Measurements from ENCODE around the gene SYNJ2.

SYNJ2 gene

DNA sequence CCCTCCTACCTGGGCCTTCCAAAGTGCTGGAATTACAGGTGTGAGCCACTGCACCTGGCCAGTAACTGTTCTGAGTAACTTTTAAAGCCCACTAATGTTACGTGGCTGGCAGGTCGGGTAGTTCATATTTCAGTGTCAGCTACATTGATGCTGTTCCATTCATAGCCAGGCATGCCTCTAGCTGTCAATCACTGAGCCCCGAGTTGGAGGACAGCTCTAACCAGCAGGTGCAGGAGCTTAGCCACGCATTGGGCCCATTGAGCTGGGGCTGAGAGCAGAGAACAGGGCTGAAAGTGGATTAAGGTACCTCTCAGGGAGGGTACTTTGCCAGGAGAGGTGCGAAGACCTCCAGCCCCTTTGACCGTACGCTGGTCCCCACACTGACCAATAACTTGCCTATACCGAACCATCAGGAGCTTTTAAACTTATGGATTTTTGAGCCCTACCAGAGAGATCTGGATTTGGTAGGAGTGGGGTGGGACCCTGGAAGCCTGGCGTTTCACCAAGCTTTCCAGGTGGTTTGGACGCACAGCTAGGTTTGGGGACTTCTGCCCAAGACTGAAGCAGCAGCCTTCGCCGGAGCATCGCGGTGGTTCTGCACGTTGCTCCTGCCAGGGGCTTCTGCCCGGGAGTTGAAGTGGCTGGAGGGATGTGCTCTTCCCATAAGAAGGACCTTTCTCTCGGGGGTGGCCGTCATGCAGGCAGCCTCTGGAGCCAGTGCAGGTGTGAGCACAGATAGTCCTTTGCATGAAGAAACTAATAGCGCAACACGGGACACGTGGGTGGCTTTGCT lies 103.8 kb downstream of the SYNJ2 start:
- no peaks in the 10 kb centered on the region for H3K27me3 ChIP-seq (replicated peaks; ENCODE audit: control insufficient read depth, insufficient read depth, low read length)
- peaks cover 12% of the 10 kb centered on the region for H3K36me3 ChIP-seq (ENCODE audit: control insufficient read depth, insufficient read depth, low read length)
- no peak overlapping the region for H3K4me3 ChIP-seq (replicated peaks; ENCODE audit: low read depth, low read length)
- DNase-seq (ENCODE audit: extremely low read depth, insufficient read length), result no peak
- TF ChIP-seq, protein P1, sequence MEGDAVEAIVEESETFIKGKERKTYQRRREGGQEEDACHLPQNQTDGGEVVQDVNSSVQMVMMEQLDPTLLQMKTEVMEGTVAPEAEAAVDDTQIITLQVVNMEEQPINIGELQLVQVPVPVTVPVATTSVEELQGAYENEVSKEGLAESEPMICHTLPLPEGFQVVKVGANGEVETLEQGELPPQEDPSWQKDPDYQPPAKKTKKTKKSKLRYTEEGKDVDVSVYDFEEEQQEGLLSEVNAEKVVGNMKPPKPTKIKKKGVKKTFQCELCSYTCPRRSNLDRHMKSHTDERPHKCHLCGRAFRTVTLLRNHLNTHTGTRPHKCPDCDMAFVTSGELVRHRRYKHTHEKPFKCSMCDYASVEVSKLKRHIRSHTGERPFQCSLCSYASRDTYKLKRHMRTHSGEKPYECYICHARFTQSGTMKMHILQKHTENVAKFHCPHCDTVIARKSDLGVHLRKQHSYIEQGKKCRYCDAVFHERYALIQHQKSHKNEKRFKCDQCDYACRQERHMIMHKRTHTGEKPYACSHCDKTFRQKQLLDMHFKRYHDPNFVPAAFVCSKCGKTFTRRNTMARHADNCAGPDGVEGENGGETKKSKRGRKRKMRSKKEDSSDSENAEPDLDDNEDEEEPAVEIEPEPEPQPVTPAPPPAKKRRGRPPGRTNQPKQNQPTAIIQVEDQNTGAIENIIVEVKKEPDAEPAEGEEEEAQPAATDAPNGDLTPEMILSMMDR (IDR thresholded peaks at IDR 0.05; ENCODE audit: insufficient read depth, low read length, poor library complexity, severe bottlenecking), result no peak

DNA sequence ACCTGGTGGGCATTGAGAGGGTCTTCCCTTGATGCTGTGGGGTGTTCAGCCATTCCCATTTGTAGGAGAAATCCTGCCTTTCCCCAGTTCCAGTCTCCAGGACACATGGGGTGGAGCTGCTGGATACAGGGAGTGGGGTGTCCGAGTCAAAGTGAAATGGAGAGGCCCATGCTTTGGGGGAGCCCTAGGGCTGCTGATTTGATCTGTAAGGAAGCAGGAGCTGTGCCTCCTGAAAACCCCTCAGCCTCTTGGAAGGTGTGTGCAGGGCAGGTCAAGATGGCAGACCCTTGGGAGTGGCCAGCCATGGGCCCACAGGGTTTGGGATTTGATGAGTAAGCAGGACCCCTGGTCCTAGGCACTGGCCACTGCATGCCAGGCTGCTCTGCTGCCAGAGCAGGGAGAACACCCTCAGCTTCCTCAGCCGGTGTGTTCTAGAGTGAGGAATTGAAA lies 104.4 kb downstream of the SYNJ2 start:
- no peak for DNase-seq (ENCODE audit: extremely low read depth, insufficient read length)
- H3K4me3 ChIP-seq (replicated peaks; ENCODE audit: low read depth, low read length), result no peak overlapping the region

DNA sequence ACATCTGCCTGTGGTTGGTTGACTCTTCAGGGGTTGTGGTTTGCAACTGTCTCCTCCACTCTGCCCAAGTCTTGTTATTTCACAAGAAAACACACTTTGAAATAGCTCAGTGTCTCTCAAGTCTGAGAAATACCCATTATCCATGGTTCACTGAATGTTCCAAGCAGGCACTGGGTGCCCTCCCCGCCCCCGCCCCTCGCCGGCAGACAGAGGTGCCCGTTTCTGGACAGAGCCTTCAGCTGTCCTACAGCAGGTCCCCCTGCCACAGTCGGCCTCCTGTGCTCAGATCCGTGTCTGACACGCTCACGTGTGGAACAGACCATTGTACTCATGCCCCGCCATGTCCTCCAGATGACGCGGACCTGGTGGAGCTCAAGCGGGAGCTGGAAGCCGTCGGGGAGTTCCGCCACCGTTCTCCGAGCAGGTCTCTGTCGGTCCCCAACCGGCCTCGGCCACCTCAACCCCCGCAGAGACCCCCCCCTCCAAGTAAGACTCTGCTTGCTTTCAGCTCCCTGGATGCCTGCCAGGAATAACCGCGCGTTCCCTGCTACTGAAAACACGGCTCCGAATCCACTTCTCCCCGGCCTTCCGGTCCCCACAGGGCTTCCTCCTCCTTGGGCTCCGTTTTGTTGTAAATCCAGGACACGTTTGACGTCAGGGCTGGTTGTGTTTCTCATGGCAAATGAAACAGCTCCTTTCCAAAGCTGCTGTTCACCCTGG lies 105.0 kb downstream of the SYNJ2 start:
- TF ChIP-seq, protein P1 (IDR thresholded peaks at IDR 0.05; ENCODE audit: insufficient read depth, low read length, poor library complexity, severe bottlenecking), result no peak
- Histone ChIP-seq H3K27me3 (replicated peaks; ENCODE audit: control insufficient read depth, insufficient read depth, low read length) (no peaks in the 10 kb centered on the region), H3K4me3 (replicated peaks; ENCODE audit: low read depth, low read length) (no peak overlapping the region), H3K36me3 (ENCODE audit: control insufficient read depth, insufficient read depth, low read length) (peaks cover 12% of the 10 kb centered on the region)
- DNase-seq (ENCODE audit: extremely low read depth, insufficient read length), result no peak

More for the DNA sequence above, 104.4 kb downstream of the SYNJ2 start:
- TF ChIP-seq, protein P1 (IDR thresholded peaks at IDR 0.05; ENCODE audit: insufficient read depth, low read length, poor library complexity, severe bottlenecking), result no peak
- Histone ChIP-seq H3K36me3 (ENCODE audit: control insufficient read depth, insufficient read depth, low read length) (peaks cover 12% of the 10 kb centered on the region), H3K27me3 (replicated peaks; ENCODE audit: control insufficient read depth, insufficient read depth, low read length) (no peaks in the 10 kb centered on the region)

DNA sequence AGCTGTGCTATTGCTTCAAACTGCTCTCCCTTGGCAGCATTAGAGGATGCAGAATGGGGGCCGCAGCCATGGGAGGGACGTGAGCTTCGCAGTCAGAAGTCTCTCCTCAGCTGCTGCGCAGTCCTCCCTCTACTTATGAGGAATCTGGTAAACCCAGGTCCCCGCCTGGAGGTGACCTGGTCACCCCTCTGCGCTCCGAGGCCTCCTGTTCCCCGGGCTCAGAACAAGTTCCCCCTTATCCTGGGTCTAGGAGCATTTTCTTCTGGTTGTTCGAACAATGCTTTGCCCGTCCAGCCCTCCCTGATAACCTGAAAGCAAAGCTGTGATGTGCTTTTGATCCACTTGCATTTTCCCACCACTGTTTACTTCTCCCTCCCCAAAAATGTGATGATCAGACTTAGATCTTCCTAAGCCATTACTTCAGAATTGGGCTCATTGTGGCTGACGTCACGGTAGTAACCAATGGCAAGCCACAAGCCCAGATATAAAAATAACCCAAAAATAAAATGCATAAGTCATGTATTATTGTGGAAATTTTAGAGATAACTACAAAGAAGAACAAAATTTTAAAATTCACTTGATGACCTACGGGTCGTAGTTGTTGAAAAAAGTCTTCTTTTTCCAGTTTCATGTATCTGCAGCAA lies 105.7 kb downstream of the SYNJ2 start:
- no peak for DNase-seq (ENCODE audit: extremely low read depth, insufficient read length)
- TF ChIP-seq, protein P1 (IDR thresholded peaks at IDR 0.05; ENCODE audit: insufficient read depth, low read length, poor library complexity, severe bottlenecking), result no peak
- H3K27me3 ChIP-seq (replicated peaks; ENCODE audit: control insufficient read depth, insufficient read depth, low read length), result no peaks in the 10 kb centered on the region
- H3K4me3 ChIP-seq (replicated peaks; ENCODE audit: low read depth, low read length), result no peak overlapping the region
- peaks cover 12% of the 10 kb centered on the region for H3K36me3 ChIP-seq (ENCODE audit: control insufficient read depth, insufficient read depth, low read length)

DNA sequence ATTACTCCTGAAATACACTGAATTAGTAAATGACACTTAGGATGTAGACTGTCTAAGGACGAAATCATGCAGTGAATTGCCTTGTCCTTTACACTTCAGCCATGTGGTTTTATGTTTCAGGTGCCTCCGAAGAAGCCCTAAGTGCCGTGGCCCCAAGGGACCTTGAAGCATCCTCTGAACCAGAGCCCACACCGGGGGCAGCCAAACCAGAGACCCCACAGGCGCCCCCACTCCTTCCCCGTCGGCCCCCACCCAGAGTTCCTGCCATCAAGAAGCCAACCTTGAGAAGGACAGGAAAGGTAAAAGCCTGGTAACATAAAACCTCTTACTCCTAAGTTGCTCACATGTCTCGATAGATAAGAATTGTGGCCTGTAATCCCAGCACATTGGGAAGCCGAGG lies 111.1 kb downstream of the SYNJ2 start:
- Histone ChIP-seq H3K27me3 (replicated peaks; ENCODE audit: control insufficient read depth, insufficient read depth, low read length) (no peaks in the 10 kb centered on the region), H3K36me3 (ENCODE audit: control insufficient read depth, insufficient read depth, low read length) (peaks cover 5% of the 10 kb centered on the region), H3K4me3 (replicated peaks; ENCODE audit: low read depth, low read length) (no peak overlapping the region)
- TF ChIP-seq, protein P1 (IDR thresholded peaks at IDR 0.05; ENCODE audit: insufficient read depth, low read length, poor library complexity, severe bottlenecking), result no peak
- DNase-seq (ENCODE audit: extremely low read depth, insufficient read length), result no peak

Measured in GM06990 (cell line).